ENCODE data around the gene FREY1. TPM values are rescaled to one million over a fixed set of nuclear protein-coding genes. Genes with fewer than 3 reads are reported as not detected.
A peak's percentile ranks its signal among the peaks of the same experiment; 100 is the strongest.

FREY1 gene
- total RNA-seq, 1 donor from 2014 or later: 0.78 TPM

GRCh38 chr11:45913942-45914635, 7.0 kb upstream of the FREY1 start:
- TF ChIP-seq, protein P1, sequence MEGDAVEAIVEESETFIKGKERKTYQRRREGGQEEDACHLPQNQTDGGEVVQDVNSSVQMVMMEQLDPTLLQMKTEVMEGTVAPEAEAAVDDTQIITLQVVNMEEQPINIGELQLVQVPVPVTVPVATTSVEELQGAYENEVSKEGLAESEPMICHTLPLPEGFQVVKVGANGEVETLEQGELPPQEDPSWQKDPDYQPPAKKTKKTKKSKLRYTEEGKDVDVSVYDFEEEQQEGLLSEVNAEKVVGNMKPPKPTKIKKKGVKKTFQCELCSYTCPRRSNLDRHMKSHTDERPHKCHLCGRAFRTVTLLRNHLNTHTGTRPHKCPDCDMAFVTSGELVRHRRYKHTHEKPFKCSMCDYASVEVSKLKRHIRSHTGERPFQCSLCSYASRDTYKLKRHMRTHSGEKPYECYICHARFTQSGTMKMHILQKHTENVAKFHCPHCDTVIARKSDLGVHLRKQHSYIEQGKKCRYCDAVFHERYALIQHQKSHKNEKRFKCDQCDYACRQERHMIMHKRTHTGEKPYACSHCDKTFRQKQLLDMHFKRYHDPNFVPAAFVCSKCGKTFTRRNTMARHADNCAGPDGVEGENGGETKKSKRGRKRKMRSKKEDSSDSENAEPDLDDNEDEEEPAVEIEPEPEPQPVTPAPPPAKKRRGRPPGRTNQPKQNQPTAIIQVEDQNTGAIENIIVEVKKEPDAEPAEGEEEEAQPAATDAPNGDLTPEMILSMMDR (IDR thresholded peaks at IDR 0.05; ENCODE audit: partially characterized antibody, unreplicated experiment): no peak
- H3K27me3 Mint-ChIP-seq (ENCODE audit: unreplicated experiment): peaks cover 3% of the 10 kb centered on the region

GRCh38 chr11:45913514-45913913, 6.4 kb upstream of the FREY1 start:
- peaks cover 4% of the 10 kb centered on the region for H3K4me1 Mint-ChIP-seq (ENCODE audit: low read depth, unreplicated experiment)
- H3K27ac Mint-ChIP-seq (ENCODE audit: unreplicated experiment): no peak overlapping the region
- TF ChIP-seq, protein P1 (IDR thresholded peaks at IDR 0.05; ENCODE audit: partially characterized antibody, unreplicated experiment): no peak
- H3K9me3 Mint-ChIP-seq (ENCODE audit: unreplicated experiment): peaks cover 8% of the 10 kb centered on the region
- H3K27me3 Mint-ChIP-seq (ENCODE audit: unreplicated experiment): peaks cover 6% of the 10 kb centered on the region
- H3K36me3 Mint-ChIP-seq (ENCODE audit: unreplicated experiment): peaks cover 3% of the 10 kb centered on the region
- no peak overlapping the region for H3K4me3 Mint-ChIP-seq (ENCODE audit: unreplicated experiment)
- no peak for DNase-seq

More at GRCh38 chr11:45913942-45914635, 7.0 kb upstream of the FREY1 start:
- Mint-ChIP-seq H3K9me3 (ENCODE audit: unreplicated experiment) (peaks cover 6% of the 10 kb centered on the region), H3K4me1 (ENCODE audit: low read depth, unreplicated experiment) (peaks cover 3% of the 10 kb centered on the region), H3K27ac (ENCODE audit: unreplicated experiment) (no peak overlapping the region), H3K36me3 (ENCODE audit: unreplicated experiment) (no peaks in the 10 kb centered on the region), H3K4me3 (ENCODE audit: unreplicated experiment) (no peak overlapping the region)
- DNase-seq: no peak

GRCh38 chr11:45910623-45911022, 3.6 kb upstream of the FREY1 start:
- H3K27me3 Mint-ChIP-seq (ENCODE audit: unreplicated experiment): peaks cover 16% of the 10 kb centered on the region

DNA sequence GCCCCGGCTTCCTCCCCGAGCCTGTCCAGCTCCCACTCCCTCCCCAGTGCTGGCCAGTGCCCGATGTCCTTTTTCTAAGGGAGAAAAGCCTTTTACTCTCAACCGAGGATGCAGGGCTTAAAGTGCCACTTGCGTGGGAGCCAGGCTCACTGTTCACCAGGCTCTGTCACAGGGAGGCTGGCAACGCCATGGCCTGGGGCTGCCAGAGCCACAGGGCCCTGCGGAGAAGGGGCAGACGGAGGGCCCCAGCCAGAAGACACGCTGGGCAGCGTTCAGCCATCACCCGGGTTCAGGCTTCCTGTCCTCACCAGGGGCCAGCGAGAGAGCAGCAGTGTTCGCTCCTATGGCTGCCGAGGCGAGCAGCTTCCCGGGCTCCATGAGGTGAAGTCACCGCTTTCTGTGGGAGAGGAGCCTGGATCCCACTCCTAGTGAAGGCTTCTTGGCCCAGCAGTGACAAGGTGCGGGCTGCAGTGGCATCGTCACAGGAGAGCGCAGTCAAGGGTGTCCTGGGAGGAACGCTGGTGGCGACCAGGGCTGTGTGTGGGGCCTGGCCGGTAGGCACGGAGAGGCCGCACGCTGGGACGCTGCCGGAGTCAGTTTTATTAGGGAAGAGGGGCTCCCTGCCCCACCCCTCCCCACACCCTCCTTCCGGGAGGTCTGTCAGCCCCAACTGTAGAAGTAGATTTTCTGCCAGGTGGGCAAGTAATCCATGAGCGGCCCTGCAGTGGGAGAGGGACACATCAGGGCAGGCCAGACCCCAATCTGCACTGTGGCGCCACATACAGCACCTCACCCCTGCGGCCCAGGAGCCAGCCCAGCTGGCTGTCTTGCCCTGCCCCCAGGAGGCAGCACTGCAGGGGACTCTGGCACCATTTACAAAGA, 2.8 kb upstream of the FREY1 start:
- H3K36me3 Mint-ChIP-seq (ENCODE audit: unreplicated experiment): peaks cover 5% of the 10 kb centered on the region
- TF ChIP-seq, protein P1 (IDR thresholded peaks at IDR 0.05; ENCODE audit: partially characterized antibody, unreplicated experiment): no peak
- H3K9me3 Mint-ChIP-seq (ENCODE audit: unreplicated experiment): peaks cover 12% of the 10 kb centered on the region
- H3K27ac Mint-ChIP-seq (ENCODE audit: unreplicated experiment): no peak overlapping the region
- peaks cover 16% of the 10 kb centered on the region for H3K27me3 Mint-ChIP-seq (ENCODE audit: unreplicated experiment)
- H3K4me3 Mint-ChIP-seq (ENCODE audit: unreplicated experiment): no peak overlapping the region
- peaks cover 7% of the 10 kb centered on the region for H3K4me1 Mint-ChIP-seq (ENCODE audit: low read depth, unreplicated experiment)
- no peak for DNase-seq

More at GRCh38 chr11:45910623-45911022, 3.6 kb upstream of the FREY1 start:
- Mint-ChIP-seq H3K9me3 (ENCODE audit: unreplicated experiment) (peaks cover 12% of the 10 kb centered on the region), H3K36me3 (ENCODE audit: unreplicated experiment) (peaks cover 5% of the 10 kb centered on the region), H3K27ac (ENCODE audit: unreplicated experiment) (peak overlapping the region; percentile 33), H3K4me1 (ENCODE audit: low read depth, unreplicated experiment) (peaks cover 7% of the 10 kb centered on the region), H3K4me3 (ENCODE audit: unreplicated experiment) (no peak overlapping the region)
- DNase-seq: no peak
- TF ChIP-seq, protein P1 (IDR thresholded peaks at IDR 0.05; ENCODE audit: partially characterized antibody, unreplicated experiment): no peak
